Measurements from ENCODE around the gene PITX1. TPM values are rescaled to one million over a fixed set of nuclear protein-coding genes. Genes with fewer than 3 reads are reported as not detected.

Gene PITX1
- total RNA-seq, 1 donor from 2014 or later, result 1.1 TPM

GRCh38 chr5:135036405-135036804 is 2.4 kb upstream of the PITX1 start:
- Mint-ChIP-seq H3K4me1 (ENCODE audit: low read depth) (peaks cover 18% of the 10 kb centered on the region), H3K36me3 (ENCODE audit: low read depth) (peaks cover 5% of the 10 kb centered on the region), H3K4me3 (no peak overlapping the region), H3K27me3 (ENCODE audit: insufficient read depth) (peaks cover 74% of the 10 kb centered on the region), H3K27ac (no peak overlapping the region), H3K9me3 (no peaks in the 10 kb centered on the region)
- DNase-seq (ENCODE audit: low spot score), result no peak
- intact Hi-C loops (cut with micrococcal nuclease), result no loop called here

GRCh38 chr5:135035678-135036030 is 1.6 kb upstream of the PITX1 start:
- DNase-seq (ENCODE audit: low spot score), result no peak
- H3K36me3 Mint-ChIP-seq (ENCODE audit: low read depth), result peaks cover 5% of the 10 kb centered on the region
- peaks cover 21% of the 10 kb centered on the region for H3K4me1 Mint-ChIP-seq (ENCODE audit: low read depth)
- peak overlapping the region; percentile 11 for H3K4me3 Mint-ChIP-seq
- H3K9me3 Mint-ChIP-seq, result no peaks in the 10 kb centered on the region
- peaks cover 72% of the 10 kb centered on the region for H3K27me3 Mint-ChIP-seq (ENCODE audit: insufficient read depth)
- no peak overlapping the region for H3K27ac Mint-ChIP-seq
- intact Hi-C loops (cut with micrococcal nuclease), result no loop called here

GRCh38 chr5:135034963-135035677 is 1.1 kb upstream of the PITX1 start:
- DNase-seq (ENCODE audit: low spot score), result no peak
- intact Hi-C loops (cut with micrococcal nuclease), result loop anchor here (5.0 kb wide), 5 partner anchors 73 to 507 kb away; no protein-coding TSS in a partner anchor
- H3K4me3 Mint-ChIP-seq, result peak overlapping the region; percentile 70
- H3K27me3 Mint-ChIP-seq (ENCODE audit: insufficient read depth), result peaks cover 71% of the 10 kb centered on the region
- H3K9me3 Mint-ChIP-seq, result no peaks in the 10 kb centered on the region
- peaks cover 27% of the 10 kb centered on the region for H3K4me1 Mint-ChIP-seq (ENCODE audit: low read depth)
- peaks cover 5% of the 10 kb centered on the region for H3K36me3 Mint-ChIP-seq (ENCODE audit: low read depth)
- H3K27ac Mint-ChIP-seq, result peak overlapping the region; percentile 77

- peak overlapping the region; percentile 73 for H3K4me3 Mint-ChIP-seq
- intact Hi-C loops (cut with micrococcal nuclease), result loop anchor here (5.0 kb wide), 5 partner anchors 72 to 508 kb away; no protein-coding TSS in a partner anchor
- H3K36me3 Mint-ChIP-seq (ENCODE audit: low read depth), result peaks cover 10% of the 10 kb centered on the region
- peak overlapping the region; percentile 87 for H3K27ac Mint-ChIP-seq
- DNase-seq (ENCODE audit: low spot score), result no peak
- peaks cover 4% of the 10 kb centered on the region for H3K9me3 Mint-ChIP-seq
- H3K4me1 Mint-ChIP-seq (ENCODE audit: low read depth), result peaks cover 34% of the 10 kb centered on the region
- H3K27me3 Mint-ChIP-seq (ENCODE audit: insufficient read depth), result peaks cover 77% of the 10 kb centered on the region
These were observed 371 bp upstream of the PITX1 start for GRCh38 chr5:135034236-135034962.

GRCh38 chr5:135032999-135033861 is 798 bp downstream of the PITX1 start:
- Mint-ChIP-seq H3K27me3 (ENCODE audit: insufficient read depth) (peaks cover 75% of the 10 kb centered on the region), H3K4me1 (ENCODE audit: low read depth) (peaks cover 36% of the 10 kb centered on the region), H3K4me3 (peak overlapping the region; percentile 85), H3K9me3 (peaks cover 5% of the 10 kb centered on the region), H3K36me3 (ENCODE audit: low read depth) (peaks cover 11% of the 10 kb centered on the region), H3K27ac (peak overlapping the region; percentile 78)
- intact Hi-C loops (cut with micrococcal nuclease), result loop anchor here (5.0 kb wide), 5 partner anchors 71 to 509 kb away; no protein-coding TSS in a partner anchor
- DNase-seq (ENCODE audit: low spot score), result no peak

- peaks cover 36% of the 10 kb centered on the region for H3K4me1 Mint-ChIP-seq (ENCODE audit: low read depth)
- peak overlapping the region; percentile 63 for H3K4me3 Mint-ChIP-seq
These were observed 1.4 kb downstream of the PITX1 start for GRCh38 chr5:135032695-135032998.

GRCh38 chr5:135031813-135032694 is 2.0 kb downstream of the PITX1 start:
- no peak for DNase-seq (ENCODE audit: low spot score)
- peak overlapping the region; percentile 63 for H3K4me3 Mint-ChIP-seq
- peaks cover 11% of the 10 kb centered on the region for H3K36me3 Mint-ChIP-seq (ENCODE audit: low read depth)
- H3K9me3 Mint-ChIP-seq, result peaks cover 5% of the 10 kb centered on the region
- intact Hi-C loops (cut with micrococcal nuclease), result loop anchor here (5.0 kb wide), 5 partner anchors 70 to 510 kb away; no protein-coding TSS in a partner anchor
- H3K4me1 Mint-ChIP-seq (ENCODE audit: low read depth), result peaks cover 36% of the 10 kb centered on the region
- H3K27ac Mint-ChIP-seq, result no peak overlapping the region
- H3K27me3 Mint-ChIP-seq (ENCODE audit: insufficient read depth), result peaks cover 70% of the 10 kb centered on the region

More at GRCh38 chr5:135032695-135032998, 1.4 kb downstream of the PITX1 start:
- Mint-ChIP-seq H3K36me3 (ENCODE audit: low read depth) (peaks cover 11% of the 10 kb centered on the region), H3K27ac (no peak overlapping the region), H3K27me3 (ENCODE audit: insufficient read depth) (peaks cover 70% of the 10 kb centered on the region), H3K9me3 (peaks cover 5% of the 10 kb centered on the region)
- intact Hi-C loops (cut with micrococcal nuclease), result loop anchor here (5.0 kb wide), 5 partner anchors 70 to 510 kb away; no protein-coding TSS in a partner anchor
- no peak for DNase-seq (ENCODE audit: low spot score)

GRCh38 chr5:135030956-135031812 is 2.8 kb downstream of the PITX1 start:
- DNase-seq (ENCODE audit: low spot score), result no peak
- H3K27me3 Mint-ChIP-seq (ENCODE audit: insufficient read depth), result peaks cover 68% of the 10 kb centered on the region
- no peak overlapping the region for H3K27ac Mint-ChIP-seq
- H3K4me1 Mint-ChIP-seq (ENCODE audit: low read depth), result peaks cover 36% of the 10 kb centered on the region
- peaks cover 11% of the 10 kb centered on the region for H3K36me3 Mint-ChIP-seq (ENCODE audit: low read depth)
- intact Hi-C loops (cut with micrococcal nuclease), result loop anchor here (5.0 kb wide), 5 partner anchors 69 to 511 kb away; no protein-coding TSS in a partner anchor
- peaks cover 5% of the 10 kb centered on the region for H3K9me3 Mint-ChIP-seq
- H3K4me3 Mint-ChIP-seq, result peak overlapping the region; percentile 54

GRCh38 chr5:135030123-135030955 is 3.7 kb downstream of the PITX1 start:
- H3K4me1 Mint-ChIP-seq (ENCODE audit: low read depth), result peaks cover 36% of the 10 kb centered on the region
- intact Hi-C loops (cut with micrococcal nuclease), result loop anchor here (5.0 kb wide), 5 partner anchors 68 to 512 kb away; no protein-coding TSS in a partner anchor
- DNase-seq (ENCODE audit: low spot score), result no peak
- H3K27me3 Mint-ChIP-seq (ENCODE audit: insufficient read depth), result peaks cover 62% of the 10 kb centered on the region
- H3K9me3 Mint-ChIP-seq, result peaks cover 5% of the 10 kb centered on the region
- H3K4me3 Mint-ChIP-seq, result peak overlapping the region; percentile 54
- peaks cover 9% of the 10 kb centered on the region for H3K36me3 Mint-ChIP-seq (ENCODE audit: low read depth)
- peak overlapping the region; percentile 48 for H3K27ac Mint-ChIP-seq

- Mint-ChIP-seq H3K4me3 (peak overlapping the region; percentile 16), H3K27ac (peak overlapping the region; percentile 81), H3K27me3 (ENCODE audit: insufficient read depth) (peaks cover 55% of the 10 kb centered on the region), H3K4me1 (ENCODE audit: low read depth) (peaks cover 31% of the 10 kb centered on the region), H3K9me3 (peaks cover 5% of the 10 kb centered on the region), H3K36me3 (ENCODE audit: low read depth) (peaks cover 9% of the 10 kb centered on the region)
- intact Hi-C loops (cut with micrococcal nuclease), result loop anchor here (1.0 to 5.0 kb wide), 6 partner anchors 9 to 513 kb away; no protein-coding TSS in a partner anchor
- DNase-seq (ENCODE audit: low spot score), result no peak
These were observed 4.4 kb downstream of the PITX1 start for GRCh38 chr5:135029477-135030122.
